Measurements from ENCODE around the gene GAS5. TPM values are rescaled to one million over a fixed set of nuclear protein-coding genes. Genes with fewer than 3 reads are reported as not detected.
A peak's percentile ranks its signal among the peaks of the same experiment; 100 is the strongest.
"Not testable (repeated sequence)": the region's sequence is repeated elsewhere in the genome, so short reads cannot be mapped to it uniquely, and the experiment has no call there.

Gene GAS5
- total RNA-seq, 2 experiments from 2014 or later = 901 to 1,026 TPM

DNA sequence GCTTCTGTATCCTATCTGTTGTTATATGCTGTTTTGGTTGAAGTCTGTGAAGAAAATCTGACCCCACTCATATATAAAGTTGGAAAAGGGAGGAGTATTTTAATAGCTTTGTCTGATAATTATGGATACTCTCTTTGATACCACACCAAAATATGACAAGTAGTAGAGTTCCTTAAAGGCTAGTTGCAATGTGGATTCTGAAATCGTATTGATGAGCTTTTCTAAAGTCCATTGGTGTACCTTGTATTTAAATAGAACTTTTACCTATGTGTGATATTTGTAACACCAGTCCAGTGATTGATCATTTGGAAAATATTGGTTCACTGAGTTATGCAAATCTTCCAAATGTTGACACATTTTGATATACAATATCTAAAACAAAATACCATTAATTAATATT is 7.7 kb downstream of the GAS5 start:
- Histone ChIP-seq H3K9me3 (ENCODE audit: low read length) (no peaks in the 10 kb centered on the region), H3K9me2 (ENCODE audit: insufficient read depth, low read length) (no peaks in the 10 kb centered on the region), H3K27ac (ENCODE audit: low read depth, low read length, poor library complexity, severe bottlenecking) (no peak overlapping the region), H3K36me3 (ENCODE audit: insufficient read depth, low read length) (peaks cover 89% of the 10 kb centered on the region), H2AFZ (ENCODE audit: low read length) (no peak overlapping the region), H3K4me1 (ENCODE audit: insufficient read depth, low read length, poor library complexity, severe bottlenecking) (peaks cover 28% of the 10 kb centered on the region), H3K79me2 (ENCODE audit: insufficient read depth, low read depth, low read length) (peaks cover 17% of the 10 kb centered on the region; the same call in 1 of the 2 replicates), H4K20me1 (ENCODE audit: insufficient read depth, low read length) (peaks cover 22% of the 10 kb centered on the region), H3K4me2 (ENCODE audit: low read length) (no peak overlapping the region), H3K4me3 (ENCODE audit: low read depth, low read length, poor library complexity, severe bottlenecking) (no peak overlapping the region)
- ChIA-PET POLR2A (interaction anchor here (0.6 to 1.7 kb wide), 3 partner anchors 8 to 41 kb away, joined by 4 to 5 read pairs (median 4); partner anchors contain the start of gene ZBTB37), CTCF (ENCODE audit: unreplicated experiment) (no interaction called here)
- no peak for DNase-seq (ENCODE audit: low spot score)
- TF ChIP-seq EZH2phosphoT487 (IDR thresholded peaks at IDR 0.05; ENCODE audit: borderline replicate concordance, low read depth, low read length) = no peak
- TF ChIP-seq, protein P1, sequence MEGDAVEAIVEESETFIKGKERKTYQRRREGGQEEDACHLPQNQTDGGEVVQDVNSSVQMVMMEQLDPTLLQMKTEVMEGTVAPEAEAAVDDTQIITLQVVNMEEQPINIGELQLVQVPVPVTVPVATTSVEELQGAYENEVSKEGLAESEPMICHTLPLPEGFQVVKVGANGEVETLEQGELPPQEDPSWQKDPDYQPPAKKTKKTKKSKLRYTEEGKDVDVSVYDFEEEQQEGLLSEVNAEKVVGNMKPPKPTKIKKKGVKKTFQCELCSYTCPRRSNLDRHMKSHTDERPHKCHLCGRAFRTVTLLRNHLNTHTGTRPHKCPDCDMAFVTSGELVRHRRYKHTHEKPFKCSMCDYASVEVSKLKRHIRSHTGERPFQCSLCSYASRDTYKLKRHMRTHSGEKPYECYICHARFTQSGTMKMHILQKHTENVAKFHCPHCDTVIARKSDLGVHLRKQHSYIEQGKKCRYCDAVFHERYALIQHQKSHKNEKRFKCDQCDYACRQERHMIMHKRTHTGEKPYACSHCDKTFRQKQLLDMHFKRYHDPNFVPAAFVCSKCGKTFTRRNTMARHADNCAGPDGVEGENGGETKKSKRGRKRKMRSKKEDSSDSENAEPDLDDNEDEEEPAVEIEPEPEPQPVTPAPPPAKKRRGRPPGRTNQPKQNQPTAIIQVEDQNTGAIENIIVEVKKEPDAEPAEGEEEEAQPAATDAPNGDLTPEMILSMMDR (conservative IDR thresholded peaks at IDR 0.05; ENCODE audit: low read length) = no peak
- BruUV-seq (replicated peaks) = no TSS peak
- intact Hi-C loops (cut with micrococcal nuclease; ENCODE audit: unreplicated experiment) = no loop called here

DNA sequence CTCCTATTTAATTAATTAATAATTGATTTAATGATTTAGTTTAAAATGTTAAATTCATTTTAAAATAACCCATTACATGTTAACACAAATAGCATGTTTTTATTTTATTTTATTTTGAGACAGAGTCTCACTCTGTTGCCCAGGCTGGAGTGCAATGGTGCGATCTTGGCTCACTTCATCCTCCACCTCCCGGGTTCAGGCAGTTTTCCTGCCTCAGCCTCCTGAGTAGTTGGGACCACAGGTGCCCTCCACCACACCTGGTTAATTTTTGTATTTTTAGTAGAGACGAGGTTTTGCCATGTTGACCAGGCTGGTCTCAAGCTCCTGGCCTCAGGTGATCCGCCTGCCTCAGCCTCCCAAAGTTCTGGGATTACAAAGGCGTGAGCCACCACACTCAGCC is 8.2 kb downstream of the GAS5 start:
- H3K4me3 ChIP-seq (ENCODE audit: low read depth, low read length, poor library complexity, severe bottlenecking); BruUV-seq (replicated peaks); H3K27ac ChIP-seq (ENCODE audit: low read depth, low read length, poor library complexity, severe bottlenecking); CTCF ChIA-PET (ENCODE audit: unreplicated experiment); intact Hi-C loops (cut with micrococcal nuclease; ENCODE audit: unreplicated experiment); H3K9me3 ChIP-seq (ENCODE audit: low read length); DNase-seq (ENCODE audit: low spot score); H2AFZ ChIP-seq (ENCODE audit: low read length); H3K4me2 ChIP-seq (ENCODE audit: low read length); H3K9me2 ChIP-seq (ENCODE audit: insufficient read depth, low read length): not testable (repeated sequence)
- POLR2A ChIA-PET = interaction anchor here (0.6 to 1.7 kb wide), 2 partner anchors 9 to 42 kb away, joined by 4 read pairs; partner anchors contain the start of gene ZBTB37
- peaks cover 17% of the 10 kb centered on the region for H4K20me1 ChIP-seq (ENCODE audit: insufficient read depth, low read length)
- peaks cover 89% of the 10 kb centered on the region for H3K36me3 ChIP-seq (ENCODE audit: insufficient read depth, low read length)
- H3K4me1 ChIP-seq (ENCODE audit: insufficient read depth, low read length, poor library complexity, severe bottlenecking) = peaks cover 22% of the 10 kb centered on the region
- peaks cover 12% of the 10 kb centered on the region; the same call in 1 of the 2 replicates for H3K79me2 ChIP-seq (ENCODE audit: insufficient read depth, low read depth, low read length)

DNA sequence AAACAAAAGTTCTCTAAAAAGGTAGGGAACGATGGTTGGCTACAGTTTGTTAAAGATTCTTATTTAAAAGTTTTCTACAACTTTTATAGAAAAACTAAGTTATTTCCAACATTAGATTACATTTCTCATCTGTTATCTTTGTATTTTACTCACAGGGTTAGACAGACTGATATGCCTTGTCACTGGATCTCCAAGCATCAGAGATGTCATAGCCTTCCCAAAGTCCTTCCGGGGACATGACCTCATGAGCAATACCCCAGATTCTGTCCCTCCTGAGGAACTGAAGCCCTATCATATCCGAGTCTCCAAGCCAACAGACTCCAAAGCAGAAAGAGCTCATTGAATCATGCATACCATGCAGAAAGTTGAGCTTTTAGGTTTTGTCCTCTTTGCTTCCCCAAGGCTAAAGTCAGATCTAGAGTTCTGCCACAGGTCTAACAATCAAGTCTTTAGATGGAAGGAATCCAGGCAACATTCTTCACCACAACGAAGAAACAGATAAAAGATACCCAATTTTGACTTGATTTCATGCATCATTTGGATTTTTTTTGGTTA is 10.3 kb downstream of the GAS5 start:
- H3K79me2 ChIP-seq (ENCODE audit: insufficient read depth, low read depth, low read length) = no peaks in the 10 kb centered on the region
- no peaks in the 10 kb centered on the region for H4K20me1 ChIP-seq (ENCODE audit: insufficient read depth, low read length)
- H3K9me2 ChIP-seq (ENCODE audit: insufficient read depth, low read length) = no peaks in the 10 kb centered on the region
- ChIA-PET CTCF (ENCODE audit: unreplicated experiment) (no interaction called here), POLR2A (interaction anchor here (0.6 to 1.8 kb wide), 3 partner anchors 13 to 1112 kb away, joined by 3 to 6 read pairs (median 3); no protein-coding TSS in a partner anchor)
- DNase-seq (ENCODE audit: low spot score) = no peak
- BruUV-seq (replicated peaks) = TSS peak; percentile 9
- intact Hi-C loops (cut with micrococcal nuclease; ENCODE audit: unreplicated experiment) = no loop called here
- peaks cover 88% of the 10 kb centered on the region for H3K36me3 ChIP-seq (ENCODE audit: insufficient read depth, low read length)
- no peak overlapping the region for H3K4me2 ChIP-seq (ENCODE audit: low read length)
- no peak overlapping the region for H3K4me3 ChIP-seq (ENCODE audit: low read depth, low read length, poor library complexity, severe bottlenecking)
- no peak overlapping the region for H3K27ac ChIP-seq (ENCODE audit: low read depth, low read length, poor library complexity, severe bottlenecking)
- H3K4me1 ChIP-seq (ENCODE audit: insufficient read depth, low read length, poor library complexity, severe bottlenecking) = peaks cover 1% of the 10 kb centered on the region
- TF ChIP-seq, protein P1 (conservative IDR thresholded peaks at IDR 0.05; ENCODE audit: low read length) = no peak
- TF ChIP-seq EZH2phosphoT487 (IDR thresholded peaks at IDR 0.05; ENCODE audit: borderline replicate concordance, low read depth, low read length) = no peak
- H3K9me3 ChIP-seq (ENCODE audit: low read length) = no peaks in the 10 kb centered on the region
- no peak overlapping the region for H2AFZ ChIP-seq (ENCODE audit: low read length)
